ENCODE measurements around the gene ARHGAP31.
"Not testable (repeated sequence)": the region's sequence is repeated elsewhere in the genome, so short reads cannot be mapped to it uniquely, and the experiment has no call there.

ARHGAP31 gene

DNA sequence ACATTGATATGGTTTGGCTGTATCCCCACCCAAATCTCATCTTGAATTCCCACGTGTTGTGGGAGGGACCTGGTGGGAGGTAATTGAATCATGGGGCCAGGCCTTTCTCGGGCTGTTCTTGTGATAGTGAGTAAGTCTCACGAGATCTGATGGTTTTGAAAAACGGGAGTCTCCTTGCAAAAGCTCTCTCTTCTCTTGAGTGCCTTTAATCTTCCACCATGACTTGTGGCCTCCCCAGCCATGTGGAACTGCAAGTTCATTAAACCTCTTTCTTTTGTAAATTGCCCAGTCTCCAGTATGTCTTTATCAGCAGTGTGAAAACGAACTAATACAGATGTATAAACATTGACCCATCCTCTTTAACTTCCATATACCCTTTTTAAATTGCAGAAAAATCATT lies 26.6 kb downstream of the ARHGAP31 start:
- not testable (repeated sequence) for DNase-seq

- DNase-seq = peak; percentile 41
These were observed 28.0 kb downstream of the ARHGAP31 start for GRCh38 chr3:119322021-119322834.

GRCh38 chr3:119322835-119323722 lies 28.9 kb downstream of the ARHGAP31 start:
- DNase-seq = peak; percentile 64

- DNase-seq = no peak
These were observed 29.5 kb downstream of the ARHGAP31 start for GRCh38 chr3:119323723-119324085.

- no peak for DNase-seq
These were observed 30.7 kb downstream of the ARHGAP31 start for GRCh38 chr3:119324899-119325298.

GRCh38 chr3:119326976-119327375 lies 32.8 kb downstream of the ARHGAP31 start:
- DNase-seq = no peak

- no peak for DNase-seq
These were observed 35.4 kb downstream of the ARHGAP31 start for GRCh38 chr3:119329551-119329950.

GRCh38 chr3:119330181-119330580 lies 36.0 kb downstream of the ARHGAP31 start:
- no peak for DNase-seq

DNA sequence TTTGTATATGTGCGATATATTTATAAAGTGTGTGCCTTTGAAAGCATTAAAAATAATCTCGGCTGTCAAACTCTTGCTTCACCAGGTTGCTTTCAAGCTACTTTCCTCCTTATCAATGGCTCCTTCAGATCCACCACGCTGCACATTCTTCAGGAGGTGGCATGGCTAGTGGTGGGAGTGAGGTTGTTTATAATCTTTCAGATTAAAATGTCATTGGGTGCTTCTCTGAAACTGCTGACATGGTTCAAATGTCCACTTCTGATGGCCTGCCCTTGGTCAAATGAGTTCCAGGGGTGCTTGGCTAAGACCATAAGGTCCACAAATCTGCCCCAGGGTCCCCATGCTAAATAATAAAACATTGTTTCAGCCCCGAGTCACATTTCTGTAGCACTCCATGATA lies 36.7 kb downstream of the ARHGAP31 start:
- DNase-seq = no peak

DNA sequence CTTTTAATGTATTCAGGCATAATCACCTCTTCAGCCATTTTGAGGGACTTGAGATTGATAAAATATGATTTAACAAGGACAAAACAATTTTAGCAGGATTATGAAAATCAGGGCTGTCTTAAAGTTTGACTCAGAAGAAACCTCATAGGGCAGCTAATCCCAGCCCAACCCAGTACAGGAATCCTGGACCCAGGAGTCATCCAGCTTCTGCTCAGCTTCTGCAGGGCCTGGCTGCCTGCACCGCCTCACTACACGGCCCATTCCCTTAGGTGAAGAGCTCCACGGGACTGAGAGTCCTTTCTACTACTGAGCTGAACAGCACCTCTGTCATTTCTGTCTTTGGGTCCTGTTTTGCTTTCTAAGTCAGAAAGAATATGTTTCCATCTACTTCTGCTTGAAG lies 37.5 kb downstream of the ARHGAP31 start:
- no peak for DNase-seq

DNA sequence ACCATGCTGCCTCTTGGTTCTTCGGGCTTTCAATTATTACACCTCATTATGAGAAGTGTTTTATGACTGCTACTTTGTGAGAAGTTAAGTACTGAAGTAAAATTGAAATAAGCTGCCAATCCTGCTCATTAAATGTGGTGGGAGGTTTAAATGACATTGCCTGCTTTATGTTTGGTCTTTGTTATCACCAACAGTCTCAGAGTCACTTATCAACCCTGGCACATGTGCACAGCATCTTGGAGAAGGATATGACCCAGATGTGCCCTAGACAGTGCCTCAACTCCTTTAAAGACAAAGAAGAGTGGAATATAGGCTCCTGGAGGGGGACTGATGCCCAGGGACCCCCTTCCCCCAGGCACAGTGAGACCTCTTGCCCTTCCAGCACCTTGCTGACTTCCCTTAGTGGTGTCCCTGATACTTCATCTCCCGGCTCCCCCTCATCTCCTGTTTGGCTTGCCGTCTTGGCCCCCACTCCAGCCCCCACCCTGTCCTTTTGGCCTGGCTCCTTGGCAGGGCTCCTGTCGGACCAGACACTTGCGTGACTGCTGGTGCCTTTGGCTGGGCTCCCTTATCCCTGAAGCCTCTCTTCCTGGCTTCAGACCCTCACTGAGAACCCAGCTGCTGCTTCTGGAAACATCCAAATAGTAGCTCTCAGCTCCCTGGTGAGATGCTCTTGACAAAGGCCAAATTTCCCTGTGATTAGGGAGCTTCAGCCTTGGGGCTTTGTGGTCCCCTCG lies 39.8 kb downstream of the ARHGAP31 start:
- no peak for DNase-seq

DNA sequence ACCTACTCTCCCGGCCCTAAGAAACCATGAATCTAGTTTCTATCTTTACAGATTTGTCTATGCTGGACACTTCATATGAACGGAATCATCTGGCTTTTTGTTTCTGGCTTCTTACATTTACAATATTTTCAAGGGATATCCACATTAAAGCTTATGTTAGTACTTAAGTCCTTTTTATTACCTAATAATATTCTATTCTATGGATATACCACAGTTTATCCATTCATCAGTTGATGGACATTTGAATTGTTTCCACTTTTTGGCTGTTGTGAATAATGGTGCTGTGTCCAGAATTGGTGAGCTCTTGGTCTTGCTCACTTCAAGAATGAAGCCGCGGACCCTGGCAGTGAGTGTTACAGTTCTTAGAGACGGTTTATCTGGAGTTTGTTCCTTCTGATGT lies 42.6 kb downstream of the ARHGAP31 start:
- DNase-seq = no peak

DNA sequence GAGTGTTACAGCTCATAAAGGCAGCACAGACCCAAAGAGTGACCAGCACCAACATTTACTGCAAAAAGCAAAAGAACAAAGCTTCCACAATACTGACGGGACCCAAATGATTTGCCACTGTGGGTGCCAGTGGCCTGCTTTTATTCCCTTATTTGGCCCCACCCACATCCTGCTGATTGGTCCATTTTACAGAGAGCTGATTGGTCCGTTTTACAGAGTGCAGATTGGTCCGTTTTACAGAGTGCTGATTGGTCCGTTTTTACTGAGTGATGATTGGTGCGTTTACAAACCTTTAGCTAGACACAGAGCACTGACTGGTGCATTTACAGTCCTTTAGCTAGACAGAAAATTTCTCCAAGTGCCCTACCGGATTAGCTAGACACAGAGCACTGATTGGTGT lies 43.2 kb downstream of the ARHGAP31 start:
- not testable (repeated sequence) for DNase-seq

DNA sequence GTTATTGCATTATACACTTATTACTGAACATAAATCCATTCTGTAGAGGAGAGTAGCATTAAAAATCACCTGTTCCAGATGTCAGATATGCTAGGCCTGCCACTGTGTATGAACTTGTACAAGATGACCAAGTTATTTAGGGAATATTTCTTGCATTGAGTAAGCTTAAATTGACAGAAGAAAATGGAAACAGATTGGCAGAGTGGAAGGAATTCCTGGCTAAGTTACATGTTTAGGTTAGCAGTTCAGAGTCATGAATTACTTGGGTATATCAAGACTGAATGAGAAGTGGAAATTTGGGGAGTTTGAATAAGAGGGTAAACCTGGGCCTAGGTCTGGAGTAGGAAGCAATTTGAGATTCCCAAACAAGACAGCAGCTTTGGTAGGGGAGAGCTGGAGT lies 44.6 kb downstream of the ARHGAP31 start:
- no peak for DNase-seq

DNA sequence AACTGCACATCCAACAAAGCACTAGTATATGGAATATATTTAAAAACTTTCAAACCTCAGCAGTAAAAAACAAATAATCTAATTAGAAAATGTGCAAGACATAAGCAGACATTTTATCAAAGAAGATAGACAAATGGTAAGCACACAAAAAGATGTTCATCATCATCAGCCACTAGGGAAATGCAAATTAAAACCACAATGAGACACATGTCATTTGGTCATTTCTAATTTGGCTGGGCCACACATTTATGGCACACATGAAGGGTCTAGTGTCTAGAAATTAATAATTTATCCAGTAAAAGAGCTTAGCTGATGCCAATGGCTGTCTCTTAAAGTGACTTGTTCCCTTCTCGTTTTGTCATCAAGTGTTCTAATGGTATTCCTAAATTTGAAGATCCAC lies 45.8 kb downstream of the ARHGAP31 start:
- DNase-seq = no peak

- DNase-seq = no peak
These were observed 46.3 kb downstream of the ARHGAP31 start for GRCh38 chr3:119340446-119340845.

DNA sequence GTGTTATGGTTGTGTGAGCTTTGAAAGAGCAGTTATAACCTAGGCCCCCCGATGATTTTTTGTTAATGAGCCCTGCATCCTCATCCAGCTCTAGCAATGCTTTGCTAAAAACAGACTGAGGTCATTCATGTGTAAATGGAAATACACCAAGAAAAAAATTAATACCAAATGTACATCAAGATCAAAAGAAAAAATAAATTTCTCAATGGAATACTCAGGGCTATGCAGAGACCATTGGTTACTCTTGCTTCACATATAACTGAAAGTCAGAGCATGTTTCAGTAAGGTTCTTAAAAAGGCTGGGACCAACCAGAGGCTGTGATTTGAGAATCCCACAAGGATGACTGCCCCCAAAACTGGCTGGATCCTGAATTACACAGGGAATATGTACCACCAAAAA lies 48.0 kb downstream of the ARHGAP31 start:
- no peak for DNase-seq

- DNase-seq = no peak
These were observed 49.5 kb downstream of the ARHGAP31 start for GRCh38 chr3:119343719-119344118.

- no peak for DNase-seq
These were observed 51.9 kb downstream of the ARHGAP31 start for GRCh38 chr3:119346076-119346496.

DNA sequence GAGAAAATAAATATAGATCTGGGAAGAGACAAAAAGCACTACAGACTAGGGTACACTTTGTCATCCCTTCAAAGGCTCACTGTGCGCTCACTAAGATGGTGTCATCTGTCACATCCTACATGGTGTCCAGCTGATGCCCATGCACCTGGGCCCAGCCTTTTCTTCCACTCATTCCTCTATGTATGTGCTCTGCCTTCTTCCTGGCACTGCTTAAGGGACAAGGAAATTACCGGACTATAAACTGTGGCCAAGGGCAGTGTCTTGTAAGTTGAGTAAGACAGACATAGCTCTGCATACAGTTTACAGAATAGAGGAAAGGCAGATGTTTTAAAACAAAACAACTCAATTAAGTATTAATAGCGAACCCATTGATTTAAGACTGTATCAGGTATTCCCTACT lies 52.9 kb downstream of the ARHGAP31 start:
- no peak for DNase-seq

DNA sequence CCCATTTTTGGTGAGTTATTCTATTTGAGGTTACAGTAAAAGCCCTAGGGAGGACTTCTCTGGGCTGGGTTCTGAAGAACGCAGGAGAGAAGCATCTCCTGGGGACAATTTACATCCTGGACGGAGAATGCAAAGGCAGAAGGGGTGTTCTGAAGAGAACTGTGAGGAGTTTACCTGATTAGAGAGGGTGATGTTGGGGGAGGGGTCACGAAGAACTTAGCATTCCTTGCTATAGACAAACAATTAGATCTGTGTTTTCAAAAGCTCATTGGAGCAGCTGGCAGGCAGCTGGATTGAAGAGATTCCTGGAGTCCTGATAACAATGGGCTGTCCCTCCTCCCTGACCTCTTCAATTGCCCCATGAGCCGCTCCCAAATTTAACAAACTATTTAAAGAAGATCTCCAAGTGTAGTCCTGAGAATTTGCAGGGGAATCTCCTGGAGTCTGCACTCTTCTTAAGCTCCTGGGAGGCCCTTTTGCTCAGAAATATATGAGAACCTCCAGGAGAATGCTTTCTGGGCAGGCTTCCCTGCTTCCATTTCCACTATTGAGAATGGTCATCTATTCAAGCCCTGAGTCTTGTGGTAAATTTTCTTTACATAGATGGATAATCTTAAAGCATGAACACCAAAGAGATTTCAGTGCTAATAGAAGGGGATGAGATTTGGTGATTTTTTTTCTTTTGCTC lies 55.3 kb downstream of the ARHGAP31 start:
- DNase-seq = no peak

GRCh38 chr3:119350114-119350513 lies 55.9 kb downstream of the ARHGAP31 start:
- DNase-seq = no peak

GRCh38 chr3:119351581-119351980 lies 57.4 kb downstream of the ARHGAP31 start:
- peak; percentile 28 for DNase-seq

Measured in DMS79 treated with DMSO at 0.1 percent for 48 hours (cell line).